ENCODE data around the gene STRBP. TPM values are rescaled to one million over a fixed set of nuclear protein-coding genes. Genes with fewer than 3 reads are reported as not detected.

The STRBP gene
- total RNA-seq, 1 donor from 2014 or later = 56.7 TPM

GRCh38 chr9:123150708-123151503, 117.5 kb downstream of the STRBP start:
- Mint-ChIP-seq H3K27me3 (no peaks in the 10 kb centered on the region), H3K27ac (no peak overlapping the region), H3K9me3 (no peaks in the 10 kb centered on the region), H3K36me3 (peaks cover 21% of the 10 kb centered on the region), H3K4me1 (ENCODE audit: unreplicated experiment) (peaks cover 6% of the 10 kb centered on the region), H3K4me3 (no peak overlapping the region)
- no peak for TF ChIP-seq CTCF (conservative IDR thresholded peaks at IDR 0.05)
- DNase-seq (ENCODE audit: extremely low spot score, unreplicated experiment) = no peak

- H3K27me3 Mint-ChIP-seq = no peaks in the 10 kb centered on the region
- no peak for TF ChIP-seq CTCF (conservative IDR thresholded peaks at IDR 0.05)
- peaks cover 6% of the 10 kb centered on the region for H3K4me1 Mint-ChIP-seq (ENCODE audit: unreplicated experiment)
- no peak for DNase-seq (ENCODE audit: extremely low spot score, unreplicated experiment)
- H3K36me3 Mint-ChIP-seq = peaks cover 28% of the 10 kb centered on the region
- H3K4me3 Mint-ChIP-seq = no peak overlapping the region
- H3K9me3 Mint-ChIP-seq = no peaks in the 10 kb centered on the region
- no peak overlapping the region for H3K27ac Mint-ChIP-seq
Measured at GRCh38 chr9:123149067-123149466, 119.3 kb downstream of the STRBP start.

- H3K9me3 Mint-ChIP-seq = no peaks in the 10 kb centered on the region
- no peak overlapping the region for H3K27ac Mint-ChIP-seq
Measured at GRCh38 chr9:123138163-123138562, 130.2 kb downstream of the STRBP start.

GRCh38 chr9:123135430-123135829, 133.0 kb downstream of the STRBP start:
- TF ChIP-seq CTCF (conservative IDR thresholded peaks at IDR 0.05) = no peak
- DNase-seq (ENCODE audit: extremely low spot score, unreplicated experiment) = no peak
- Mint-ChIP-seq H3K27ac (no peak overlapping the region), H3K36me3 (peaks cover 18% of the 10 kb centered on the region), H3K27me3 (no peaks in the 10 kb centered on the region), H3K4me3 (no peak overlapping the region), H3K4me1 (ENCODE audit: unreplicated experiment) (no peaks in the 10 kb centered on the region), H3K9me3 (no peaks in the 10 kb centered on the region)

More at GRCh38 chr9:123138163-123138562, 130.2 kb downstream of the STRBP start:
- Mint-ChIP-seq H3K4me1 (ENCODE audit: unreplicated experiment) (peaks cover 8% of the 10 kb centered on the region), H3K27me3 (no peaks in the 10 kb centered on the region), H3K36me3 (peaks cover 32% of the 10 kb centered on the region), H3K4me3 (no peak overlapping the region)
- no peak for DNase-seq (ENCODE audit: extremely low spot score, unreplicated experiment)
- no peak for TF ChIP-seq CTCF (conservative IDR thresholded peaks at IDR 0.05)

- DNase-seq (ENCODE audit: extremely low spot score, unreplicated experiment) = no peak
- Mint-ChIP-seq H3K9me3 (no peaks in the 10 kb centered on the region), H3K4me3 (no peak overlapping the region), H3K4me1 (ENCODE audit: unreplicated experiment) (no peaks in the 10 kb centered on the region), H3K27ac (no peak overlapping the region), H3K27me3 (no peaks in the 10 kb centered on the region), H3K36me3 (peaks cover 17% of the 10 kb centered on the region)
- TF ChIP-seq CTCF (conservative IDR thresholded peaks at IDR 0.05) = no peak
Measured at GRCh38 chr9:123132696-123133095, 135.7 kb downstream of the STRBP start.

All from type B pancreatic cell (in vitro differentiated cells).